Ramos (cell line): ENCODE results near the gene CYP3A5.
"Not testable (repeated sequence)": the region's sequence is repeated elsewhere in the genome, so short reads cannot be mapped to it uniquely, and the experiment has no call there.

Source experiments
- in situ Hi-C: fragments of 300-500 bp; cut with MboI; formaldehyde crosslinking; loops from one replicate; pipeline ENCODE4 v1.14.3; 2022; ENCODE audit warnings: low sequenced_read_pairs; ENCODE audit not compliant: unreplicated experiment

The CYP3A5 gene

GRCh38 chr7:99685871-99686608, 6.2 kb upstream of the CYP3A5 start:
- in situ Hi-C loops: not testable (repeated sequence)

DNA sequence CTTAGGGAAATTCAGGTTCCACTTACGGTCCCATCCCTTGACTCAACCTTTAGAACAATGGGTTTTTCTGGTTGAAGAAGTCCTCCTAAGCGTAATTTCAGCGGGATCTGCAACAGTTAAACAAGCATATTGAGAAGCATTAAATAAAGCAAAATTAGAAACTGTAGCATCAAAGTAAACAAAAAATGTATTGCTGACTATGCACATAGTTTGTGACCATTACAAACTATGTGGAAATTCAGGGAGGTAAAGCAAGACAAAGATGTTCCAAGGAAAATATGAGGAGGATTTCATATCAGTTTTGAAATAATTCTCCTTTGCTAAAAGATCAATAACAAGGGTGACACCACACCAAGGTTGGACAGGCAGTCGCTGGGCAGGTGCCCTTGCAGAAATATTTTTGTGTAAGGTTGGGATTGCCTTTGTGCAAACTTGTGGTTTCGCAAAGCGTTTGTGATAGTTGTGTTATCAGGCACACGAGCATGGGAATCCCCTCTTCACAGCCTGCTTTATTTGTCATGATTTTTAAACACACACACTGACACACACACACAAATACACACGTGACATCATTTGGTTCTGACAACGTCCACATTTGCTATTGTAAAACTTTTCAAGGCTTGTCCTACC, 5.4 kb upstream of the CYP3A5 start:
- in situ Hi-C loops: no loop called here

GRCh38 chr7:99679032-99679399, 780 bp downstream of the CYP3A5 start:
- in situ Hi-C loops: no loop called here

- in situ Hi-C loops: no loop called here
These were observed 2.1 kb downstream of the CYP3A5 start for GRCh38 chr7:99677648-99678045.

DNA sequence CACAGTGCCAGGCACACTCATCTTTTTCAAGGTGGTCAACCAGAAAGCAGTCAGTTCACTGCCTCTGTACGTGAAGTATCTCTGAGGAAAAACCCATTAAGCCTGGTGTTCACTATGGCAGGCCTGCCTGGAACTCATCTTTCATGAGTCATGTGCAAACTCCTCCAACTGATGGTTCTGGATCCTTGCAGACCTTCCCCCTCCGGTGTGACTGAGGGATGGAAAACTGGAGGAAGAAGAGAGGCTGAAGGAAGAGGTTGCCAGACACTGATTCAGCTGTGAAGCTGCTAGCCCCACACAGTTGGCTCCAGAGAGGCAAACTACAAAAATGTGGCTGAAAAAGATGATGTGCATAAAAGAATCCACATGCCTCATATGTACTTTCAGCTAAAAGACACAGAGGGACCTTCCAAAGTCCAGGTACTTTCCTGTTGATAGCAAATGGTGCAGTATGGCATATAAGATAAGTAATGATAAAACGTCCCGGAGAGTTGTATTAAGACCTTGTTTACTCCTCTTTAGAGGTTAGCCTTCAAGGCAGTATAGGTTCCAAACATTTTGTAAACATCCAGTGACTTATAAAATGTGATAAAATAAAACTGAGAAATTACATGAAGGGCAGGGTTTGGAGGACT, 2.7 kb downstream of the CYP3A5 start:
- in situ Hi-C loops: no loop called here

GRCh38 chr7:99674995-99675742, 4.6 kb downstream of the CYP3A5 start:
- in situ Hi-C loops: no loop called here

DNA sequence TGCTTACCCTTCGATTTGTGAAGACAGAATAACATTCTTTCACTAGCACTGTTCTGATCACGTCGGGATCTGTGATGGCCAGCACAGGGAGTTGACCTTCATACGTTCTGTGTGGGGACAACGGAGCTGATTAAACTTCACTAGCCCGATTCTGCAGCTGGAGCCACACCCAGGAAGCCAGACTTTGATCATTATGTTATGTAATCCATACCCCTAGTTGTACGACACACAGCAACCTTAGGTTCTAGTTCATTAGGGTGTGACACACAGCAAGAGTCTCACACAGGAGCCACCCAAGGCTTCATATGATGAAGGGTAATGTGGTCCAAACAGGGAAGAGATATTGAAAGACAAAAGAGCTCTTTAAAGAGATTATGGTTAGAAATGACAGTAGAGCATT, 7.2 kb downstream of the CYP3A5 start:
- in situ Hi-C loops: no loop called here

GRCh38 chr7:99669782-99670181, 10.0 kb downstream of the CYP3A5 start:
- in situ Hi-C loops: no loop called here

DNA sequence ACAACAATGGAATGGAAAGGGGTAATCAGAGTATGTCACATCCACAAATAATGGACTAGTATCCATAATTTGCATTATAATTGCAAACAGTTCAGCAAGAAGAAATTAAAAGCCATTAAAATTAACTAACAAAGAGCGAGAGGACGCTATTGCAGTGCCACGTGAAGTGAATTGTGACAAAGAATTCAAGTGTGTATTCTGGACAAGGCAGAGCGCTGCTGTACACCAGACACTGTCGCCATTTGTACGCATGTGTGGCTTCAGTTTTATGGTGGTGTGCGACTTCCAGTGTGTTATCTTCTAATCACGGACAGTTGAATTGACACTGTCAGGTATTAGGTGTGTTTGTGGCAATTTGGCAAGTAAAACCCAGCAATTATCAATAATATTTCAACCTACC, 11.3 kb downstream of the CYP3A5 start:
- in situ Hi-C loops: no loop called here

DNA sequence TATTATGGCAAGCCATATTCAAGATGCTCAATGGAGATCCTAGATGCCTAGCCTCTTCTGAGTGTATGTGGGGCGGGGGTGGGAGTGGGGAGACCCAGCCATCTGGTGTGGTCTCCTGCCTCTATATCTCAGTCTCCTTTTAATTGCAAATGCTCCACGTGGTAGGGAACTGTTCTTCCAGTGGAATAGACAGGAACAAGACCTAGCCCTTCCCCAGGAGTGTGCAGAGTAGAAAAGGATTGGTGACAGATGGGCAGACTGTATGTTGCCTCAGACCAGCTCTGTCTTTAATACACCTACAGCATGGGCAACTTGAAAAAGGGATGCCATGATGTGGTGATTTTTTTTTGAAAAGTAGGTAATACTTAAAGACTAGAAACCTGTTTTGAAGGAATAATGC, 12.6 kb downstream of the CYP3A5 start:
- in situ Hi-C loops: no loop called here

DNA sequence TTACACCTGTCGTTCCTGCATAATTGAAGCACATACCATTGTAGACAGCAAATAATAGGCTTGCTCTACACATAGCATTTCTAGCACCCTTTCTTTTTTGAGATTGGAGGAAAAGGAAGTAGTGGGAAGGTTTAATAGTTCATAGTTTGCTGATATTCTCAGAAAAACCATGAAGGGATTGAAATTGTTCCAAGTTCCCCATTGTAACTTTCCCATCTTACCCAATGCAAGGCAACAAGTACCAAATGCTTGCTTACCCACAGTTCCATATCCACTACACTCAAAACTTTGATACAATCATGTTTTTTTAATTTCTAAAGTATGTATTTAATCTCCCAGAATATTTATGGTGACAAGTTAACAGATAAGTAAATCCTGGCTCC, 13.8 kb downstream of the CYP3A5 start:
- in situ Hi-C loops: no loop called here

DNA sequence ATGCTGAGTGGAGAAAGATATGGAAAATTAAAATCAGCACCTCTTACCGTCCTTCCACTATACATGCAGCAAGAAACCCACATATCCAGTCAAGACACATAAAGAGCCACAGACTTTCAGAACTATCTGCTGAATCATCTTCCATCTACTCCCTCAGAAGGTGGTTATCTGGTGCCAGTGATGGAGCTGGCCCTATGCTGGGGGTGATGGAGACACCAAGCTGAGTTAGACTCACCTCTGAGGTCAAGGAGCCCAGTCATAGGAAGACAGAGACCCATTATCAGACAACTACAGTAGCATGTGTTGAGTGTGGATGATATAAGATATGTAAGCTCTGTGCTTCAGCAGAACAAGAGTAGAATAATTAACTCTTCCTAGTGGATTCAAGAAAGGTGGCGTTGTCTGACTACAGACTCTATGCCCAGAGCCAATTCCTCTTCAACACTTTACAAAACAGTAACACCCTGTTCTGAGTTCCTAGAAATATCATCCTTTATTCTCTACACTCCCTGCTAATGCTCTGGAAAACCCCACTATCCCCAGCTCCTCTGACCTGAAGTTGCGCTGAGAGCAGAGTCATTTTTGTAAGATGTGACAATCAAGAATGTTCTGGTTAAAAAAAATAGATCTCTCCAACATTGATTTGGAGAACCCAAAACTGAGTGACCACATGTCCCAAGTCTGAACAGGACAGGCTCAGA, 14.3 kb downstream of the CYP3A5 start:
- in situ Hi-C loops: no loop called here

- in situ Hi-C loops: not testable (repeated sequence)
These were observed 21.9 kb downstream of the CYP3A5 start for GRCh38 chr7:99657879-99658278.

GRCh38 chr7:99654626-99655025, 25.2 kb downstream of the CYP3A5 start:
- in situ Hi-C loops: not testable (repeated sequence)

GRCh38 chr7:99653754-99654153, 26.0 kb downstream of the CYP3A5 start:
- in situ Hi-C loops: no loop called here

DNA sequence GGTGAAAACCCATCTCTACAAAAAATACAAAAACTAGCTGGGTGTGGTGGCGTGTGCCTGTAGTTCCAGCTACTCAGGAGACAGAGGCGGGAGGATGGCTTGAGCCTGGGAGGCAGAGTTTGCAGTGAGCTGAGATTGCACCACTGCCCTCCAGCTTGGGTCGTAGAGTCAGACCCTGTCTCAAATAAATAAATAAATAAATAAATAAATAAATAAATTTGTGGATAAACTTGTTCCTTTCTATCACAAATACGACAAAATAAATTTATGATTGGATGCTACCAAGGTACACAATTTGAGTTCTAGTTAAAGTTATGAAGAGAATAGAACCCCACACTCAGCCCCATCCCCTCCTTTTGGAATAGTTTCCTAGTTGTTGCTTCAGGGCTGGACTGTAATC, 26.5 kb downstream of the CYP3A5 start:
- in situ Hi-C loops: not testable (repeated sequence)

- in situ Hi-C loops: no loop called here
These were observed 27.1 kb downstream of the CYP3A5 start for GRCh38 chr7:99652671-99653070.

GRCh38 chr7:99651290-99651689, 28.5 kb downstream of the CYP3A5 start:
- in situ Hi-C loops: no loop called here

- in situ Hi-C loops: no loop called here
These were observed 31.0 kb downstream of the CYP3A5 start for GRCh38 chr7:99648843-99649242.

GRCh38 chr7:99645590-99645989, 34.2 kb downstream of the CYP3A5 start:
- in situ Hi-C loops: no loop called here
